Suppressor macrophage (primary cell): ENCODE results near the gene DTNBP1.

Source experiments
- DNase-seq, 4 experiments: peaks; one replicate each; pipeline ENCODE4 v3.0.0-alpha.2; 2020 to 2022

Gene DTNBP1

GRCh38 chr6:15513131-15513771 lies 149.6 kb downstream of the DTNBP1 start:
- no peak for DNase-seq

GRCh38 chr6:15512721-15513120 lies 150.1 kb downstream of the DTNBP1 start:
- DNase-seq, result peak in 3 of 4 experiments; percentile 31 to 63 (median 57)

GRCh38 chr6:15512126-15512525 lies 150.7 kb downstream of the DTNBP1 start:
- DNase-seq, result no peak

- no peak for DNase-seq
Measured at GRCh38 chr6:15511248-15512125, 151.3 kb downstream of the DTNBP1 start.

- DNase-seq, result no peak
Measured at GRCh38 chr6:15510536-15511247, 152.1 kb downstream of the DTNBP1 start.

GRCh38 chr6:15510121-15510520 lies 152.7 kb downstream of the DTNBP1 start:
- no peak for DNase-seq

GRCh38 chr6:15509335-15509933 lies 153.4 kb downstream of the DTNBP1 start:
- peak; percentile 53 to 76 (median 70) for DNase-seq

GRCh38 chr6:15508931-15509330 lies 153.9 kb downstream of the DTNBP1 start:
- DNase-seq, result no peak

- DNase-seq, result peak; percentile 36 to 78 (median 66)
Measured at GRCh38 chr6:15508441-15508871, 154.4 kb downstream of the DTNBP1 start.

GRCh38 chr6:15507746-15508145 lies 155.1 kb downstream of the DTNBP1 start:
- DNase-seq, result no peak

- DNase-seq, result no peak
Measured at GRCh38 chr6:15507221-15507620, 155.6 kb downstream of the DTNBP1 start.

- DNase-seq, result no peak
Measured at GRCh38 chr6:15506066-15506465, 156.8 kb downstream of the DTNBP1 start.

- DNase-seq, result no peak
Measured at GRCh38 chr6:15505463-15505918, 157.3 kb downstream of the DTNBP1 start.

GRCh38 chr6:15504581-15505350 lies 158.1 kb downstream of the DTNBP1 start:
- DNase-seq, result peak in 2 of 4 experiments; percentile 49 to 53

- no peak for DNase-seq
Measured at GRCh38 chr6:15504040-15504495, 158.8 kb downstream of the DTNBP1 start.

- DNase-seq, result no peak
Measured at GRCh38 chr6:15503346-15503680, 159.5 kb downstream of the DTNBP1 start.

- no peak for DNase-seq
Measured at GRCh38 chr6:15502446-15503345, 160.1 kb downstream of the DTNBP1 start.

GRCh38 chr6:15501826-15502445 lies 160.9 kb downstream of the DTNBP1 start:
- no peak for DNase-seq

GRCh38 chr6:15500901-15501825 lies 161.7 kb downstream of the DTNBP1 start:
- DNase-seq, result no peak
